ENCODE results near the gene KCNK1.
A peak's percentile ranks its signal among the peaks of the same experiment; 100 is the strongest.

KCNK1 gene

GRCh38 chr1:233587958-233588799 is 25.7 kb upstream of the KCNK1 start:
- H3K4me3 ChIP-seq (ENCODE audit: low read depth, low read length): no peak overlapping the region
- TF ChIP-seq, protein P1, sequence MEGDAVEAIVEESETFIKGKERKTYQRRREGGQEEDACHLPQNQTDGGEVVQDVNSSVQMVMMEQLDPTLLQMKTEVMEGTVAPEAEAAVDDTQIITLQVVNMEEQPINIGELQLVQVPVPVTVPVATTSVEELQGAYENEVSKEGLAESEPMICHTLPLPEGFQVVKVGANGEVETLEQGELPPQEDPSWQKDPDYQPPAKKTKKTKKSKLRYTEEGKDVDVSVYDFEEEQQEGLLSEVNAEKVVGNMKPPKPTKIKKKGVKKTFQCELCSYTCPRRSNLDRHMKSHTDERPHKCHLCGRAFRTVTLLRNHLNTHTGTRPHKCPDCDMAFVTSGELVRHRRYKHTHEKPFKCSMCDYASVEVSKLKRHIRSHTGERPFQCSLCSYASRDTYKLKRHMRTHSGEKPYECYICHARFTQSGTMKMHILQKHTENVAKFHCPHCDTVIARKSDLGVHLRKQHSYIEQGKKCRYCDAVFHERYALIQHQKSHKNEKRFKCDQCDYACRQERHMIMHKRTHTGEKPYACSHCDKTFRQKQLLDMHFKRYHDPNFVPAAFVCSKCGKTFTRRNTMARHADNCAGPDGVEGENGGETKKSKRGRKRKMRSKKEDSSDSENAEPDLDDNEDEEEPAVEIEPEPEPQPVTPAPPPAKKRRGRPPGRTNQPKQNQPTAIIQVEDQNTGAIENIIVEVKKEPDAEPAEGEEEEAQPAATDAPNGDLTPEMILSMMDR (IDR thresholded peaks at IDR 0.05; ENCODE audit: insufficient read depth, low read depth, low read length, missing control alignments): no peak
- no peak for DNase-seq (ENCODE audit: low read depth)

DNA sequence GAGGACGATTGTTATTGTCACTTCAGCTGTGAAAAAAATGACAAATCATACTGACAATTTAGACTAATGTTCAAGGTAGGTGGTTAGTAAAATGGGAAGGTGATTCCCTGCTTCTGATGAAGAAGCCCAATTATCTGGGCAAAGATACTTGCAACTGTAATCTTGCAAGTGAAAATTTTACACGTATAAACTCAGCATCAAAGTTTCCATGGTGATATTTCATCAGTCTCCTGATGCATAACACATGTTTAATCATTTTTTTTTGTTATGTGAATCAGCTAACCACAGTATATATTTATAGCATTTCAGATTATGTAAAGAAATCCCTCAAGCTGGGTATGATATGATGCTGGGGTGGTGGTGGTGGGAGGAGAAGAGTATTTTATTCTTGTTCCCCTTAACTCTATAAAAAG is 16.4 kb upstream of the KCNK1 start:
- TF ChIP-seq, protein P1 (IDR thresholded peaks at IDR 0.05; ENCODE audit: insufficient read depth, low read depth, low read length, missing control alignments): no peak
- DNase-seq (ENCODE audit: low read depth): peak; percentile 62
- H3K4me3 ChIP-seq (ENCODE audit: low read depth, low read length): no peak overlapping the region

- H3K4me3 ChIP-seq (ENCODE audit: low read depth, low read length): peak overlapping the region; percentile 28
- TF ChIP-seq, protein P1 (IDR thresholded peaks at IDR 0.05; ENCODE audit: insufficient read depth, low read depth, low read length, missing control alignments): no peak
- DNase-seq (ENCODE audit: low read depth): peak; percentile 91
Observed at GRCh38 chr1:233598891-233599541, 14.9 kb upstream of the KCNK1 start.

DNA sequence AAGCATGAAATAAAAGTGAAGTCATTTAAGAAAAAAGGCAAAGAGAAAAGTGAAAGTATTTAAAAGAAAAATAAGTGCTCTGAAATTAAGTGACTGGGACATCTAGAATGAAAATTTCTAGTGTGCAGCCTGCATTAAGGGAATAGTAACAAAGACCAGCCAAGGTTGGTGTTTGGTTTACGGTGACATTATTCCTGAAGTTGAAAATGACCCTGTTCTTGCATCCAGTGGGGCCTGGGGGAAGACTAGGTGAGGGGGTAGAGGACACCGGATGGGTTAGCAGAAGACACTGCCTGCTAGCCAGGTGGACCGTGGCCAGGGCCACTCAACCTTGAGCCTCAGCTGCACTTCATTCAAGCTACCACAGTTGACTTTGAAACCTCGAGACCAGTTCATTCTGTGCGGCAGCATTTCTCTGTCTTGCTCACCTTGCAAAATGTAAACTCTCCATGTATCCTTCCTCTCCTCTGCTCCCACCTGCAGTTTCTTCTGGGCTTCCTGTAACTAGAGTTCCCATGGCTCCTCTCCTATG is 14.3 kb upstream of the KCNK1 start:
- peak; percentile 85 for DNase-seq (ENCODE audit: low read depth)
- peak overlapping the region; percentile 28 for H3K4me3 ChIP-seq (ENCODE audit: low read depth, low read length)
- TF ChIP-seq, protein P1 (IDR thresholded peaks at IDR 0.05; ENCODE audit: insufficient read depth, low read depth, low read length, missing control alignments): no peak

GRCh38 chr1:233600488-233600887 is 13.4 kb upstream of the KCNK1 start:
- TF ChIP-seq, protein P1 (IDR thresholded peaks at IDR 0.05; ENCODE audit: insufficient read depth, low read depth, low read length, missing control alignments): no peak
- H3K4me3 ChIP-seq (ENCODE audit: low read depth, low read length): no peak overlapping the region; the same call in 1 of the 2 replicates
- DNase-seq (ENCODE audit: low read depth): no peak

GRCh38 chr1:233603478-233603877 is 10.4 kb upstream of the KCNK1 start:
- TF ChIP-seq, protein P1 (IDR thresholded peaks at IDR 0.05; ENCODE audit: insufficient read depth, low read depth, low read length, missing control alignments): no peak
- no peak for DNase-seq (ENCODE audit: low read depth)
- H3K4me3 ChIP-seq (ENCODE audit: low read depth, low read length): no peak overlapping the region

Measured in GM12865 (cell line).